ENCODE data around the gene UHMK1.

GRCh38 chr1:162578936-162579335 is 81.3 kb downstream of the UHMK1 start:
- TF ChIP-seq CTCF (IDR thresholded peaks at IDR 0.05 in 4 of 5, conservative IDR thresholded peaks at IDR 0.05 in 1 of 5) (no peak), POLR2A (IDR thresholded peaks at IDR 0.05) (no peak)
